ENCODE data around the gene SPSB4. TPM values are rescaled to one million over a fixed set of nuclear protein-coding genes. Genes with fewer than 3 reads are reported as not detected.

SPSB4 gene
- total RNA-seq, 1 donor from 2014 or later: 2.2 TPM

DNA sequence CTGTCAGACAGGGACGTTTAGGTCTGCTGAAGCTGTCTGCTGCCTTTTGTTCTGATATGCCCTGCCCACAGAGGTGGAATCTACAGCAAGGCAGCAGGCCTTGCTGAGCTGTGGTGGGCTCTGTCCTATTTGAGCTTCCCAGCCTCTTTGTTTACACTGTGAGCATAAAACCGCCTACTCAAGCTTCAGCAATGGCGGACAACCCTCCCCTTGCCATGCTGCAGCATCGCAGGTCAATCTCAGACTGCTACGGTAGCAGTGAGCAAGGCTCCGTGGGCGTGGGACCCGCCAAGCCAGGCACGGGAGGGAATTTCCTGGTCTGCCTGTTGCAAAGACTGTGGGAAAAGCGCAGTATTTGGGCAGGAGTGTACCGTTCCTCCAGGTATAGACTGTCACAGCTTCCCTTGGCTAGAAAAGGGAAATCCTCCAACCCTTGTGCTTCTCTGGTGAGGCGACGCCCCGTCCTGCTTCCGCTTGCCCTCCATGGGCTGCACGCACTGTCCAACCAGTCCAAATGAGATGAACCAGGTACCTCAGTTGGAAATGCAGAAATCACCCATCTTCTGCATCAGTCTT, 71.4 kb downstream of the SPSB4 start:
- DNase-seq (ENCODE audit: low read depth): no peak
- peaks cover 3% of the 10 kb centered on the region for H3K4me1 Mint-ChIP-seq (ENCODE audit: low read depth, unreplicated experiment)
- no peak overlapping the region for H3K4me2 ChIP-seq (ENCODE audit: low read length)
- H3K4me3 Mint-ChIP-seq (ENCODE audit: unreplicated experiment): no peak overlapping the region
- no peak for FAIRE-seq
- no peak overlapping the region for H3K27ac ChIP-seq (ENCODE audit: low read depth, low read length)
- no peaks in the 10 kb centered on the region for H3K36me3 ChIP-seq (ENCODE audit: insufficient read depth, low read length)
- H4K20me1 ChIP-seq (ENCODE audit: insufficient read depth, low read length): no peaks in the 10 kb centered on the region
- TF ChIP-seq, protein P1, sequence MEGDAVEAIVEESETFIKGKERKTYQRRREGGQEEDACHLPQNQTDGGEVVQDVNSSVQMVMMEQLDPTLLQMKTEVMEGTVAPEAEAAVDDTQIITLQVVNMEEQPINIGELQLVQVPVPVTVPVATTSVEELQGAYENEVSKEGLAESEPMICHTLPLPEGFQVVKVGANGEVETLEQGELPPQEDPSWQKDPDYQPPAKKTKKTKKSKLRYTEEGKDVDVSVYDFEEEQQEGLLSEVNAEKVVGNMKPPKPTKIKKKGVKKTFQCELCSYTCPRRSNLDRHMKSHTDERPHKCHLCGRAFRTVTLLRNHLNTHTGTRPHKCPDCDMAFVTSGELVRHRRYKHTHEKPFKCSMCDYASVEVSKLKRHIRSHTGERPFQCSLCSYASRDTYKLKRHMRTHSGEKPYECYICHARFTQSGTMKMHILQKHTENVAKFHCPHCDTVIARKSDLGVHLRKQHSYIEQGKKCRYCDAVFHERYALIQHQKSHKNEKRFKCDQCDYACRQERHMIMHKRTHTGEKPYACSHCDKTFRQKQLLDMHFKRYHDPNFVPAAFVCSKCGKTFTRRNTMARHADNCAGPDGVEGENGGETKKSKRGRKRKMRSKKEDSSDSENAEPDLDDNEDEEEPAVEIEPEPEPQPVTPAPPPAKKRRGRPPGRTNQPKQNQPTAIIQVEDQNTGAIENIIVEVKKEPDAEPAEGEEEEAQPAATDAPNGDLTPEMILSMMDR (IDR thresholded peaks at IDR 0.05; ENCODE audit: insufficient read depth, low read depth, low read length): no peak
- no peak for TF ChIP-seq EZH2 (IDR thresholded peaks at IDR 0.05; ENCODE audit: insufficient read depth, low read length)
- H3K9ac ChIP-seq (ENCODE audit: low read length): no peak overlapping the region
- H3K9me3 Mint-ChIP-seq (ENCODE audit: unreplicated experiment): peaks cover 2% of the 10 kb centered on the region
- H2AFZ ChIP-seq (ENCODE audit: low read depth, low read length): no peak overlapping the region
- H3K36me3 Mint-ChIP-seq (ENCODE audit: low read depth, unreplicated experiment): no peaks in the 10 kb centered on the region
- H3K27me3 Mint-ChIP-seq (ENCODE audit: low read depth, unreplicated experiment): peaks cover 32% of the 10 kb centered on the region
- H3K27ac Mint-ChIP-seq (ENCODE audit: unreplicated experiment): no peak overlapping the region
- H3K4me1 ChIP-seq (ENCODE audit: insufficient read depth, low read length): no peaks in the 10 kb centered on the region
- H3K79me2 ChIP-seq (ENCODE audit: insufficient read depth, low read length): no peaks in the 10 kb centered on the region
- no peak overlapping the region for H3K4me3 ChIP-seq (ENCODE audit: insufficient read depth, low read depth, low read length)
- peaks cover 3% of the 10 kb centered on the region for H3K27me3 ChIP-seq (ENCODE audit: insufficient read depth, low read length)
- no peaks in the 10 kb centered on the region for H3K9me3 ChIP-seq (ENCODE audit: insufficient read depth, low read depth, low read length)

DNA sequence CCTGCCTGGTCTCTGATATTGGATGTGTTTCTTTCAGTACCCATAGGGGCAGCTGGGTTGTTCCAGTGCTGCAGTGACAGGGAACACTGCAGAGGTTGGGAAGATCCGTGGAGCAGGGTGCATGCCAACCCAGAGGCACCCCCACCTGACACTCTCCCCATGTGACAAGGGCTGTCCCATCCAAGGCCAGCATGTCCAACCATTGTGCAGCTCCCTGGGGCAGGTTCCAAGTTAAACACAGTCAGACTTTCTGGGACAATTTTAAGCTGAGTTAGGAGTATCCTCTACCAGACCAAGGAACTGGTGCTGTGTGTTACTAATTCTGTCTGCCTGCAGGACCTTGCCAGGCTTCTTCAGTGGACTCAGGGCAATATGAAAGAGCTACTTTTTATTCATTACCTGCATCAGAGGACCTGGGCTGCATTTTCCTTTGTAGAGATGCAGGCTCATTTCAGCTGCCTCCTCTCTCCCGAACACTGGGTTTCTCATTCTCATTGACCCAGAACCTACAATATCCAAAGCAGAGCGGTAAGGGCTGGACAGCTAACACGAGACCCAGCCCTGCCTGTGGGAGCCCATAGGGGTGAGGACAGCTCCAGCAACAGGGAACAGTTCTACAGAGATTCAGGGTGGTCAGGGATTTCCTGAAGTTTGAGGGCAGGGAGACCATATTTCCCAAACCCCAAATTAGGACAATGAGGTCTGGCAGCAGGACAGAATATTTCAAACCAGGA, 72.7 kb downstream of the SPSB4 start:
- peaks cover 4% of the 10 kb centered on the region for H3K36me3 Mint-ChIP-seq (ENCODE audit: low read depth, unreplicated experiment)
- no peak for FAIRE-seq
- peaks cover 3% of the 10 kb centered on the region for H3K4me1 Mint-ChIP-seq (ENCODE audit: low read depth, unreplicated experiment)
- peaks cover 3% of the 10 kb centered on the region for H3K27me3 ChIP-seq (ENCODE audit: insufficient read depth, low read length)
- no peaks in the 10 kb centered on the region for H3K36me3 ChIP-seq (ENCODE audit: insufficient read depth, low read length)
- H3K9me3 ChIP-seq (ENCODE audit: insufficient read depth, low read depth, low read length): no peaks in the 10 kb centered on the region
- no peak overlapping the region for H3K4me3 ChIP-seq (ENCODE audit: insufficient read depth, low read depth, low read length)
- no peak overlapping the region for H3K9ac ChIP-seq (ENCODE audit: low read length)
- H3K4me2 ChIP-seq (ENCODE audit: low read length): no peak overlapping the region
- H3K27me3 Mint-ChIP-seq (ENCODE audit: low read depth, unreplicated experiment): peaks cover 30% of the 10 kb centered on the region
- no peak for DNase-seq (ENCODE audit: low read depth)
- no peak overlapping the region for H3K27ac ChIP-seq (ENCODE audit: low read depth, low read length)
- TF ChIP-seq EZH2 (IDR thresholded peaks at IDR 0.05; ENCODE audit: insufficient read depth, low read length): no peak
- TF ChIP-seq, protein P1 (IDR thresholded peaks at IDR 0.05; ENCODE audit: insufficient read depth, low read depth, low read length): no peak
- no peak overlapping the region for H2AFZ ChIP-seq (ENCODE audit: low read depth, low read length)
- H3K27ac Mint-ChIP-seq (ENCODE audit: unreplicated experiment): no peak overlapping the region
- no peaks in the 10 kb centered on the region for H3K79me2 ChIP-seq (ENCODE audit: insufficient read depth, low read length)
- H3K4me1 ChIP-seq (ENCODE audit: insufficient read depth, low read length): no peaks in the 10 kb centered on the region
- no peak overlapping the region for H3K4me3 Mint-ChIP-seq (ENCODE audit: unreplicated experiment)
- peaks cover 6% of the 10 kb centered on the region for H3K9me3 Mint-ChIP-seq (ENCODE audit: unreplicated experiment)
- H4K20me1 ChIP-seq (ENCODE audit: insufficient read depth, low read length): no peaks in the 10 kb centered on the region

DNA sequence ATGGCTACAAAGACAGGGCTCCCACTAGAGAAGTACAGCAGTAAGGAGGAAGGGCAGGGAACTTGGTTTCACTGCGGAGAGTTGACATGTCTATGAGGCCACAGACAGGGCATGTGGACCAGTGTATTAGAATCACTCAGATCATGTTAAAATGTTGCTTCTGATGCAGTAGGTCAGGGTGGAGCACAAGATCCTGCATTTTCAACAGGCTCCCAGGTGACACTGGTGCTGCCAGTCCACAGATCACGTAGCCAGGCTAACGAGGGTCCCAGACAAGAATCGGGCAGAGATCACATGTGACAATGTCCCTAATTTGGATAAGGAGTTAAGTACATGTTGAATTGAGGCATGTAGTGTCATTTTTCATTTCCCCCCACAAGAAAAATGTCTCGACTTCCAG, 73.6 kb downstream of the SPSB4 start:
- no peaks in the 10 kb centered on the region for H3K36me3 ChIP-seq (ENCODE audit: insufficient read depth, low read length)
- Mint-ChIP-seq H3K27me3 (ENCODE audit: low read depth, unreplicated experiment) (peaks cover 30% of the 10 kb centered on the region), H3K27ac (ENCODE audit: unreplicated experiment) (no peak overlapping the region), H3K36me3 (ENCODE audit: low read depth, unreplicated experiment) (peaks cover 4% of the 10 kb centered on the region), H3K4me1 (ENCODE audit: low read depth, unreplicated experiment) (peaks cover 3% of the 10 kb centered on the region), H3K9me3 (ENCODE audit: unreplicated experiment) (peaks cover 6% of the 10 kb centered on the region), H3K4me3 (ENCODE audit: unreplicated experiment) (no peak overlapping the region)
- H3K4me1 ChIP-seq (ENCODE audit: insufficient read depth, low read length): no peaks in the 10 kb centered on the region
- H3K9me3 ChIP-seq (ENCODE audit: insufficient read depth, low read depth, low read length): no peaks in the 10 kb centered on the region
- H3K4me2 ChIP-seq (ENCODE audit: low read length): no peak overlapping the region
- H3K9ac ChIP-seq (ENCODE audit: low read length): no peak overlapping the region
- no peaks in the 10 kb centered on the region for H3K79me2 ChIP-seq (ENCODE audit: insufficient read depth, low read length)
- TF ChIP-seq, protein P1 (IDR thresholded peaks at IDR 0.05; ENCODE audit: insufficient read depth, low read depth, low read length): no peak
- no peak for TF ChIP-seq EZH2 (IDR thresholded peaks at IDR 0.05; ENCODE audit: insufficient read depth, low read length)
- FAIRE-seq (no peak), DNase-seq (ENCODE audit: low read depth) (no peak)
- no peak overlapping the region for H2AFZ ChIP-seq (ENCODE audit: low read depth, low read length)
- no peaks in the 10 kb centered on the region for H4K20me1 ChIP-seq (ENCODE audit: insufficient read depth, low read length)
- no peak overlapping the region for H3K4me3 ChIP-seq (ENCODE audit: insufficient read depth, low read depth, low read length)
- H3K27me3 ChIP-seq (ENCODE audit: insufficient read depth, low read length): peaks cover 3% of the 10 kb centered on the region
- no peak overlapping the region for H3K27ac ChIP-seq (ENCODE audit: low read depth, low read length)
